ENCODE measurements around the gene SLC35B2. TPM values are rescaled to one million over a fixed set of nuclear protein-coding genes. Genes with fewer than 3 reads are reported as not detected.

SLC35B2 gene
- total RNA-seq, 3 donors from 2014 or later, result 32.8 to 50.5 (median 38.1) TPM

DNA sequence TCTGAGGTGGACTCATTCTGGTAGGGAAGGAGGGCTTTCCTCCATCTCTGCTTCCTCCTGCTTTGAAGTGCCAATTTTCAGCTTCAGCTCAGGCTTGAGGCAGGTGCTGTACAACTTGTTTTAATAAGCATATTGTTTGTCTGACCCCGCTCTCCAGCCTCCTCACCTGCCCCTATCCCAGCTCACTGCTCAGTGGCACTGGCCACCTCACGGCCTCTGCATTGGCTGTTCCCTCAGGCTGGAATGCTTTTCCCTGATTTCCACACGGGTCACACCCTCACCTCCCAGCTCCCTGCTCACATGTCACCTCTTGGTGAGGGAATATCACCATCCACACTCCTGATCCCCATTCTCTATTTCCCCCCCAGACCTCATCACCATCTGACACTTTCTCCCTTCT is 41.5 kb upstream of the SLC35B2 start:
- no peak for TF ChIP-seq POLR2AphosphoS5 (IDR thresholded peaks at IDR 0.05)
- TF ChIP-seq POLR2A (IDR thresholded peaks at IDR 0.05), result no peak
- TF ChIP-seq, protein P1, sequence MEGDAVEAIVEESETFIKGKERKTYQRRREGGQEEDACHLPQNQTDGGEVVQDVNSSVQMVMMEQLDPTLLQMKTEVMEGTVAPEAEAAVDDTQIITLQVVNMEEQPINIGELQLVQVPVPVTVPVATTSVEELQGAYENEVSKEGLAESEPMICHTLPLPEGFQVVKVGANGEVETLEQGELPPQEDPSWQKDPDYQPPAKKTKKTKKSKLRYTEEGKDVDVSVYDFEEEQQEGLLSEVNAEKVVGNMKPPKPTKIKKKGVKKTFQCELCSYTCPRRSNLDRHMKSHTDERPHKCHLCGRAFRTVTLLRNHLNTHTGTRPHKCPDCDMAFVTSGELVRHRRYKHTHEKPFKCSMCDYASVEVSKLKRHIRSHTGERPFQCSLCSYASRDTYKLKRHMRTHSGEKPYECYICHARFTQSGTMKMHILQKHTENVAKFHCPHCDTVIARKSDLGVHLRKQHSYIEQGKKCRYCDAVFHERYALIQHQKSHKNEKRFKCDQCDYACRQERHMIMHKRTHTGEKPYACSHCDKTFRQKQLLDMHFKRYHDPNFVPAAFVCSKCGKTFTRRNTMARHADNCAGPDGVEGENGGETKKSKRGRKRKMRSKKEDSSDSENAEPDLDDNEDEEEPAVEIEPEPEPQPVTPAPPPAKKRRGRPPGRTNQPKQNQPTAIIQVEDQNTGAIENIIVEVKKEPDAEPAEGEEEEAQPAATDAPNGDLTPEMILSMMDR (IDR thresholded peaks at IDR 0.05), result no peak
- Histone ChIP-seq H3K4me3 (no peak overlapping the region), H3K36me3 (no peaks in the 10 kb centered on the region), H3K4me1 (peaks cover 0 to 5% of the 10 kb centered on the region in 2 donors), H3K9me3 (no peaks in the 10 kb centered on the region), H3K27ac (no peak overlapping the region), H3K27me3 (peaks cover 0 to 25% of the 10 kb centered on the region in 2 donors)
- intact Hi-C loops (cut with DNase I; ENCODE audit: low total_unique reads), result no loop called here
- DNase-seq (ENCODE audit: low spot score in 2 of 2), result no peak

- Histone ChIP-seq H3K27ac (no peak overlapping the region), H3K4me3 (peak overlapping the region in 2 of 3 donors; percentile 57 to 75), H3K4me1 (peaks cover 0 to 5% of the 10 kb centered on the region in 2 donors), H3K9me3 (no peaks in the 10 kb centered on the region), H3K27me3 (peaks cover 0 to 29% of the 10 kb centered on the region in 2 donors), H3K36me3 (no peaks in the 10 kb centered on the region)
- TF ChIP-seq POLR2AphosphoS5 (IDR thresholded peaks at IDR 0.05), result no peak
- no peak for TF ChIP-seq POLR2A (IDR thresholded peaks at IDR 0.05)
- TF ChIP-seq, protein P1 (IDR thresholded peaks at IDR 0.05), result no peak
- DNase-seq (ENCODE audit: low spot score in 2 of 2), result no peak
- intact Hi-C loops (cut with DNase I; ENCODE audit: low total_unique reads), result no loop called here
Observed at GRCh38 chr6:44298055-44298803, 40.9 kb upstream of the SLC35B2 start.

GRCh38 chr6:44297063-44298038 is 40.0 kb upstream of the SLC35B2 start:
- no peak for TF ChIP-seq POLR2A (IDR thresholded peaks at IDR 0.05)
- TF ChIP-seq, protein P1 (IDR thresholded peaks at IDR 0.05), result no peak
- no peak for TF ChIP-seq POLR2AphosphoS5 (IDR thresholded peaks at IDR 0.05)
- Histone ChIP-seq H3K36me3 (no peaks in the 10 kb centered on the region), H3K27me3 (peaks cover 0 to 29% of the 10 kb centered on the region in 2 donors), H3K9me3 (no peaks in the 10 kb centered on the region), H3K4me3 (peak overlapping the region; percentile 39 to 75 (median 57)), H3K4me1 (peaks cover 0 to 5% of the 10 kb centered on the region in 2 donors), H3K27ac (no peak overlapping the region)
- no peak for DNase-seq (ENCODE audit: low spot score in 2 of 2)
- intact Hi-C loops (cut with DNase I; ENCODE audit: low total_unique reads), result no loop called here

GRCh38 chr6:44294832-44295791 is 37.8 kb upstream of the SLC35B2 start:
- Histone ChIP-seq H3K36me3 (no peaks in the 10 kb centered on the region), H3K27me3 (peaks cover 0 to 50% of the 10 kb centered on the region in 2 donors), H3K9me3 (no peaks in the 10 kb centered on the region), H3K27ac (no peak overlapping the region), H3K4me1 (peaks cover 0 to 5% of the 10 kb centered on the region in 2 donors), H3K4me3 (no peak overlapping the region)
- intact Hi-C loops (cut with DNase I; ENCODE audit: low total_unique reads), result no loop called here
- TF ChIP-seq POLR2AphosphoS5 (IDR thresholded peaks at IDR 0.05) (no peak), POLR2A (IDR thresholded peaks at IDR 0.05) (no peak)
- TF ChIP-seq, protein P1 (IDR thresholded peaks at IDR 0.05), result no peak
- DNase-seq (ENCODE audit: low spot score in 2 of 2), result no peak

Data from breast epithelium (tissue), 4 donors.